PC-9 (cell line): ENCODE results near the gene PBX4. TPM values are rescaled to one million over a fixed set of nuclear protein-coding genes. Genes with fewer than 3 reads are reported as not detected.

Source experiments
- BruUV-seq: library from RNA; stranded (reverse); fragments of 400-500 nt; replicated peaks from 2 replicates; lab custom pipeline; 2021; lab: Mats Ljungman, UMichigan
- CTCF ChIA-PET: fragments of 300-600 bp; sonication (Branson Sonifier 250); formaldehyde crosslinking; loops from one replicate; lab custom pipeline; 2022; ENCODE audit warnings: antibody characterized with exemption; lab: Charles Lee
- POLR2A ChIA-PET: fragments of 300-600 bp; sonication (Branson Sonifier 250); formaldehyde crosslinking; loops from one replicate; lab custom pipeline; 2022; ENCODE audit warnings: antibody characterized with exemption; ENCODE audit not compliant: unreplicated experiment; lab: Charles Lee
- DNase-seq, 2 experiments: peaks; one replicate each; pipeline versions ENCODE4 v3.0.0 to v3.0.0-alpha.2; 2015 to 2022; ENCODE audit warnings: mixed read lengths in 1 of 2
- H2AFZ ChIP-seq: fragments of 200-600 bp; sonication (generic); 2 replicates; pipeline ENCODE4 v1.8.1; 2017; ENCODE audit warnings: antibody characterized with exemption
- H3F3A ChIP-seq: fragments of 200-600 bp; sonication (generic); 2 replicates; pipeline ENCODE4 v1.8.1; 2017; ENCODE audit warnings: antibody characterized with exemption, mild to moderate bottlenecking, low read depth; ENCODE audit not compliant: insufficient read depth
- H3K27ac ChIP-seq: fragments of 200-600 bp; sonication (generic); 2 replicates; pipeline ENCODE4 v1.6.1; 2016; ENCODE audit warnings: mixed run types
- H3K27me3 ChIP-seq: fragments of 200-600 bp; sonication (generic); 2 replicates; pipeline ENCODE4 v1.6.1; 2016; ENCODE audit warnings: low read depth, mixed run types; ENCODE audit not compliant: insufficient read depth
- H3K36me3 ChIP-seq: fragments of 200-600 bp; sonication (generic); 2 replicates; pipeline ENCODE4 v1.6.1; 2016; ENCODE audit warnings: low read depth, mixed run types
- H3K4me1 ChIP-seq: fragments of 200-600 bp; sonication (generic); replicated peaks from 2 replicates; pipeline ENCODE4 v1.6.1; 2016; ENCODE audit warnings: mixed run types; ENCODE audit not compliant: insufficient read depth
- H3K4me2 ChIP-seq: fragments of 200-600 bp; sonication (generic); 2 replicates; pipeline ENCODE4 v1.6.1; 2017; ENCODE audit warnings: mixed run types
- H3K4me3 ChIP-seq: fragments of 200-600 bp; sonication (generic); 2 replicates; pipeline ENCODE4 v1.6.1; 2016; ENCODE audit warnings: mixed run types
- H3K79me2 ChIP-seq: fragments of 200-600 bp; sonication (generic); 2 replicates; pipeline ENCODE4 v1.6.1; 2017; ENCODE audit warnings: low read depth, mixed run types
- H3K9me2 ChIP-seq: fragments of 200-600 bp; sonication (generic); 2 replicates; pipeline ENCODE4 v1.8.1; 2017; ENCODE audit warnings: mild to moderate bottlenecking; ENCODE audit not compliant: insufficient read depth
- H3K9me3 ChIP-seq: fragments of 200-600 bp; sonication (generic); 2 replicates; pipeline ENCODE4 v1.8.1; 2016; ENCODE audit warnings: low read depth; ENCODE audit not compliant: insufficient read depth
- H4K20me1 ChIP-seq: fragments of 200-600 bp; sonication (generic); 2 replicates; pipeline ENCODE4 v1.8.1; 2017; ENCODE audit not compliant: insufficient read depth
- EZH2 ChIP-seq: fragments of 200-600 bp; sonication (generic); IDR thresholded peaks from 2 replicates; pipeline ENCODE4 v1.8.0; 2017; ENCODE audit warnings: antibody characterized with exemption, low read depth
- intact Hi-C: fragments of 100-400 bp; cut with micrococcal nuclease; formaldehyde crosslinking; loops from one replicate; pipeline ENCODE4 v1.10.0; 2022; ENCODE audit not compliant: unreplicated experiment
- total RNA-seq: library from RNA; stranded (reverse); gene quantifications from 2 replicates; pipeline ENCODE4 v1.2.3, GENCODE V29; 2021
- TF ChIP-seq, protein P1 (sequence below): fragments of 200-600 bp; sonication (generic); conservative IDR thresholded peaks from 2 replicates; pipeline ENCODE4 v1.6.1; 2017; ENCODE audit warnings: mixed run types, antibody characterized with exemption, mild to moderate bottlenecking, moderate library complexity

PBX4 gene
- total RNA-seq, 1 experiment from 2014 or later: 5.7 TPM

DNA sequence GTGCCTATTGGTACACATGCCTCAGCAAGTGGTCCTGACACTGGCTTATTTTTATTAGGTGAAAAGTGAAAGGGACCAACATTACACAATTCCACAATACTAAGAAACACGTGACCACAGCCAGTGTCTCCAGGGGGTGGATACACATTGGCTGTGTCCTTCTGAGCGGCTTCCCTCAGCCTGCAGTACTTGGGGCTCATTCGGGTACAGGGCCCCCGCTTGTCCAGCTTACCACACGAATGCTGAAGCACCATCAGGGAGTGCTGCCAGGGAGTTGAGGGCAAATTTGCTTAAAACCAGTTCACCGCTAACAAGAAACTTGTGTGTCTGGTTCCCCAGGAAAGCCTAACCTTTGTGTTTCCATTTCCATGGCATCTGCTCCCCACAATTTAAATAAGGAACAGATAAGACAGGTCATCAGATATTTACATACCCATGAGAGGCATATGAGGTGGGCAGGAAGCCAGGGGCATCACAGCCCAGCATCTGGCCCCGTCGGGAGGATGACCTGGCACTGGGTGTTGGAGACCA lies 23.3 kb downstream of the PBX4 start:
- Histone ChIP-seq H3K4me3 (peak overlapping the region; percentile 9; the same call in 1 of the 2 replicates), H3K79me2 (no peaks in the 10 kb centered on the region), H3K4me2 (peak overlapping the region; percentile 82), H3K36me3 (no peaks in the 10 kb centered on the region), H3K27ac (peak overlapping the region; percentile 88), H3K9me3 (no peaks in the 10 kb centered on the region), H3K4me1 (peaks cover 78% of the 10 kb centered on the region), H4K20me1 (no peaks in the 10 kb centered on the region), H3F3A (peaks cover 57% of the 10 kb centered on the region), H3K27me3 (no peaks in the 10 kb centered on the region), H2AFZ (no peak overlapping the region), H3K9me2 (no peaks in the 10 kb centered on the region)
- ChIA-PET POLR2A (no interaction called here), CTCF (no interaction called here)
- TF ChIP-seq, protein P1, sequence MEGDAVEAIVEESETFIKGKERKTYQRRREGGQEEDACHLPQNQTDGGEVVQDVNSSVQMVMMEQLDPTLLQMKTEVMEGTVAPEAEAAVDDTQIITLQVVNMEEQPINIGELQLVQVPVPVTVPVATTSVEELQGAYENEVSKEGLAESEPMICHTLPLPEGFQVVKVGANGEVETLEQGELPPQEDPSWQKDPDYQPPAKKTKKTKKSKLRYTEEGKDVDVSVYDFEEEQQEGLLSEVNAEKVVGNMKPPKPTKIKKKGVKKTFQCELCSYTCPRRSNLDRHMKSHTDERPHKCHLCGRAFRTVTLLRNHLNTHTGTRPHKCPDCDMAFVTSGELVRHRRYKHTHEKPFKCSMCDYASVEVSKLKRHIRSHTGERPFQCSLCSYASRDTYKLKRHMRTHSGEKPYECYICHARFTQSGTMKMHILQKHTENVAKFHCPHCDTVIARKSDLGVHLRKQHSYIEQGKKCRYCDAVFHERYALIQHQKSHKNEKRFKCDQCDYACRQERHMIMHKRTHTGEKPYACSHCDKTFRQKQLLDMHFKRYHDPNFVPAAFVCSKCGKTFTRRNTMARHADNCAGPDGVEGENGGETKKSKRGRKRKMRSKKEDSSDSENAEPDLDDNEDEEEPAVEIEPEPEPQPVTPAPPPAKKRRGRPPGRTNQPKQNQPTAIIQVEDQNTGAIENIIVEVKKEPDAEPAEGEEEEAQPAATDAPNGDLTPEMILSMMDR: no peak
- TF ChIP-seq EZH2: no peak
- intact Hi-C loops: loop anchor here (1.0 kb wide), 1 partner anchor 11 kb away; no protein-coding TSS in a partner anchor
- no TSS peak for BruUV-seq
- DNase-seq: peak; percentile 70 to 99

DNA sequence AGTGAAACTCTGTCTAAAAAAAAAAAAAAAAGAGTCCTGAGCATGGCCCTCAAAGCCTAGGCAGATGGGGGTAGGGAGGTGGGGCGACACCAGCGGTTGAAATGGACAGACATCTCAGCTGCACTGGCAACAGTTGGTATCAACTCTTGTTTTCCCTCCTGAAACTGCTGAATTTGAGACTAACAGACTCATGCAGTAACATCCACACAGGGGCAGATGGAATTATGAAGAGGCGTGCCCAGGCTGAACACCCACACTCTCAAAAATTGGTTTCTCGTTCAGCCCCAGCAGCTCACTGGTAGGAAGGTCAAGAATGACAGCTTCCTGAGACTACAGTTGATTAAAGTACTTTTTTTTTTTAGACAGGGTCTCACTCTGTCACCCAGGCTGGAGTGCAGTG lies 24.1 kb downstream of the PBX4 start:
- Histone ChIP-seq H3K36me3 (no peaks in the 10 kb centered on the region), H3K27me3 (no peaks in the 10 kb centered on the region), H3K9me3 (no peaks in the 10 kb centered on the region), H2AFZ (no peak overlapping the region), H3K4me2 (peak overlapping the region; percentile 82), H3K4me3 (peak overlapping the region; percentile 9; the same call in 1 of the 2 replicates), H3K79me2 (no peaks in the 10 kb centered on the region), H3K4me1 (peaks cover 78% of the 10 kb centered on the region), H3F3A (peaks cover 64% of the 10 kb centered on the region), H3K9me2 (no peaks in the 10 kb centered on the region), H3K27ac (peak overlapping the region; percentile 88), H4K20me1 (no peaks in the 10 kb centered on the region)
- intact Hi-C loops: no loop called here
- POLR2A ChIA-PET: no interaction called here
- DNase-seq: peak in 1 of 2 experiments; percentile 21
- CTCF ChIA-PET: no interaction called here
- BruUV-seq: no TSS peak
- TF ChIP-seq, protein P1: no peak
- no peak for TF ChIP-seq EZH2

DNA sequence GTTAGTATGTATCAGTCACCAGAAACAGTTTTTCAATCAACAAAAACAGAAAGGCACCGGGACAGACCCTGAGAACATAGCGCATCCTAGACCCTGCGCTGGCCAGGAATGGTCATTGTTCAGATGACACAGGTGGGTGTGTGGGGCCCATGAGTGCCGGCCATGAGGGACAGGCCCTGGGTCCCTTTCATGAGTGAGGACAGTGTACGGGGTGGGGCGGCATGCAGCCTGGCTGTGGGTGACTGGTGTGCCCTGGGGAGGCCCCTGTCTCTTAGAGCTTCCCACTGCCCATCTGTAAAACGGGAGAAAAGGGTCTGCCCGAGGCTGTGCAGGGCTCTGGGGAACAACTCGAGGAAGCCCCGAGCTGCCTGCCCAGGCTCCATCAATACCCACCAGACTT lies 25.8 kb downstream of the PBX4 start:
- Histone ChIP-seq H3K4me1 (peaks cover 75% of the 10 kb centered on the region), H3K79me2 (no peaks in the 10 kb centered on the region; the same call in 1 of the 2 replicates), H3F3A (peaks cover 64% of the 10 kb centered on the region), H4K20me1 (no peaks in the 10 kb centered on the region), H3K4me2 (peak overlapping the region; percentile 80), H3K27ac (peak overlapping the region; percentile 88), H3K27me3 (no peaks in the 10 kb centered on the region), H3K4me3 (no peak overlapping the region), H3K9me2 (no peaks in the 10 kb centered on the region), H2AFZ (no peak overlapping the region), H3K36me3 (no peaks in the 10 kb centered on the region), H3K9me3 (no peaks in the 10 kb centered on the region)
- CTCF ChIA-PET: no interaction called here
- POLR2A ChIA-PET: no interaction called here
- BruUV-seq: no TSS peak
- intact Hi-C loops: no loop called here
- TF ChIP-seq, protein P1: no peak
- no peak for TF ChIP-seq EZH2
- peak in 1 of 2 experiments; percentile 22 for DNase-seq
